GM12892 (cell line): ENCODE measurements around the gene WDR75.

Source experiments
- POLR2A ChIP-seq: IDR thresholded peaks from 2 replicates; pipeline ENCODE4 v1.6.1; 2011; ENCODE audit warnings: low read depth, low read length, control low read depth
- POLR2AphosphoS5 ChIP-seq: IDR thresholded peaks from 2 replicates; pipeline ENCODE4 v1.6.1; 2011; ENCODE audit warnings: low read depth, low read length, control low read depth
- TAF1 ChIP-seq: IDR thresholded peaks from 2 replicates; pipeline ENCODE4 v1.6.1; 2011; ENCODE audit warnings: low read depth, mild to moderate bottlenecking, control low read depth, low read length, borderline replicate concordance

GRCh38 chr2:189439342-189439741 lies 1.9 kb upstream of the WDR75 start:
- TF ChIP-seq TAF1 = no peak
- TF ChIP-seq POLR2AphosphoS5 = no peak
- no peak for TF ChIP-seq POLR2A
